HG02588 (cell line): Measurements from ENCODE around the gene PLA2G6.
"Not testable (repeated sequence)": the region's sequence is repeated elsewhere in the genome, so short reads cannot be mapped to it uniquely, and the experiment has no call there.

ENCODE experiments used
- ATAC-seq: cut with Tn5 transposase; IDR thresholded peaks from one replicate; pipeline ENCODE4 v1.9.1; 2021; ENCODE audit warnings: mild to moderate bottlenecking, moderate library complexity; ENCODE audit not compliant: unreplicated experiment

The PLA2G6 gene

GRCh38 chr22:38086942-38087341 is 94.7 kb downstream of the PLA2G6 start:
- ATAC-seq: no peak

- no peak for ATAC-seq
These were observed 95.4 kb downstream of the PLA2G6 start for GRCh38 chr22:38086001-38086845.

DNA sequence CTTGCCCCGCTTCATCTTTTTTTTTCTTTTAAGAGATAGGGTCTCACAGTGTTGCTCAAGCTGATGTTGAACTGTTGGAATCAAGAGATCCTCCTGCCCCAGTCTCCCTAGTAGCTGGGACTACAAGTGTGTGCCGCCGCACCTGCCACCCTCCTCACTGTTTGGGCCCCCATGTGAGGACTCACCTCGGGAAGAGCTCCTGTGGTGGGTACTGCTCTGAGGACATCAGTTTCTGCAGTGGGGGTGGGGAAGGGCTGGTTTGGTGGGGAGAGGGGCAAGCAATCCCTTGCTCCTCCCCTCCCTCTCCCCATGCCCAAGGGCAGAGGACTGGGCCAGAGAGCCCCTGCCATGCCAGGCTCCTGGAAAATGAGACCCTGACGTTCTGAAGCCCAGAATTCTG is 96.1 kb downstream of the PLA2G6 start:
- ATAC-seq: no peak

- ATAC-seq: no peak
These were observed 96.6 kb downstream of the PLA2G6 start for GRCh38 chr22:38085056-38085455.

- ATAC-seq: no peak
These were observed 97.5 kb downstream of the PLA2G6 start, which contains the start of gene SLC16A8 for GRCh38 chr22:38083931-38084631. TSS of gene SLC16A8 (minus strand) at chr22:38084184. CDS start at chr22:38082873, 1,311 bp downstream.

DNA sequence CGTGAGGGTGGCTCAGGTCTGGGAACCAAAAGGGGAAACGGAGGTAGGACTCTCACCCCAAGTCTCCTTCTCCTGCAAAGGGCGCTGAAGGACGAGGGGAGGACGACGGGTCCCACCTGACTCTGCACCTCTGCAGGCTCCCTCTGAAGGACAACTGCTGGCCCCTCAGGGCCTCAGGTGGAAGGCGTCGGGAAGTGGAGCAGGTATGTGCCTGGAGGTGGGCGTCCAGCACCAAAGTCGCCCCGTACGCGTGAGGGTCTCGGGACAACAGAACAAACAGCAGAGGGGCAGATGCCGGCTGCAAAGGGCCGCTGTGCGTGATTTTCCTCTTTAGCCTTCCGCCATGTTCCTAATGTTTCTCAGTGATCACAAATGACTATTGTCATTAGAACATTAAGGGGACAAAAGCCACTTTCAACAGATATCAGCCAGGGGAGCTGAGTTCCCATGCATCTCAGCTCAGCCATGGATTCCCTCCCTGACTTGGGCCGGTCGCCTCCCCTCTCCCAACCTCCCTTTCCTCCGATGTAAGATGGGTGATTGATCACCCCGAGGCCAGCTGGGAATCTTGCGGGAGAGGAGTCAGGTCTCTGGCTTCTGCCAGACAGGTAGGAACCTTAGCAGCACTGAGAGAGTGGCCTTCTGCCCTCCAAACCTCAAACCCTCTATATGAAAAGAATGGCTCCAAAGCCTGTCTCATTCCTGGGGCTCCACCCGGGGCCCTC is 98.5 kb downstream of the PLA2G6 start:
- no peak for ATAC-seq

- ATAC-seq: no peak
These were observed 99.4 kb downstream of the PLA2G6 start for GRCh38 chr22:38081941-38082828.

DNA sequence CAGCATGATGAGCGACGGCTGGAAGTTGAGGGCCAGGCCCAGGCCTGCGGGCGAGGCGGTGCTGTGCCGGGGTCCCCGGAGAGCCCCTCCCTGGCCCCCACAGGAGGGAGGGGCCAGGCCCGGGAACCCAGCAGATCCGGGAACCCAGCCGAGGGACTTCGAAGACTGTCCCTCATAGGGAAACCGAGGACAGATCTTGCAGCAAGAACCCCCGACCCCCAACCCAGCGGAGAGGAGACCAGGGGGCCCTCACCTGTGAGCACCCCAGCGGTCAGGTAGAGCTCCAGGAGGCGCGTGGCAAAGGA is 100.0 kb downstream of the PLA2G6 start:
- ATAC-seq: no peak

DNA sequence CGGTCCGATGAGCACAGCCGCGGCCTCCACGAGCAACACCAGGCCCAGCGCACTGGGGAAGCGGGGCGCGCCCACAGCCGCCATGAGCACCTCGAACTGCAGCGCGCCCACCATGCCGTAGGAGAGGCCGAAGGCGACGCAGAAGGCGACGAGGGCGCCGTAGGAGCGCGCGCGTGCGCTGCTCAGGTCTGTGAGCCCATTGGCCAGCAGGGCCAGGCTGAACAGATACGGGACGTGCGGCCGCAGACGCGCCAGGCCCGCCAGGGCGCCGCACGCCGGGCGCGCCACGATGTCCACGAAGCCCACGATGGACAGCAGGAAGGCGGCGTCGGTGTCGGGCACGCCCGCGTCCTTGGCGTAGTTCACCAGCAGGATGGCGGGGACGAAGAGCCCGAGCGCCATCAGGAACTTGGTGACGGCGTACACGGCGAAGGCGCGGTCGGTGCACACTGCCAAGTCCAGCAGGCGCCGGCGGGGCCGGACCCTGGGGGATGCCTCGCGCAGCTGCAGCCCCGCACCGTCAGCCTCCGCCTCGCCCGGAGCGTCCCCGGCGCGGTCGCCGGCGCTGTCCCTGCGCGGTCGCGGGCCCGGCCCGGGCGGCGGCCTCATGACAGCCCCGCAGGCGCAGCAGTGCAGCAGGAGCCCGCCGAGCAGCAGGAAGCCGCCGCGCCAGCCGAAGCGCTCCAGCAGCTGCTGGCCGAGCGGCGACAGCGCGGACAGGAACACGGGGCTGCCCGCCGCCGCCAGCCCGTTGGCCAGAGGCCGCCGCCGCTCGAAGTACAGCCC is 100.6 kb downstream of the PLA2G6 start:
- ATAC-seq: no peak

DNA sequence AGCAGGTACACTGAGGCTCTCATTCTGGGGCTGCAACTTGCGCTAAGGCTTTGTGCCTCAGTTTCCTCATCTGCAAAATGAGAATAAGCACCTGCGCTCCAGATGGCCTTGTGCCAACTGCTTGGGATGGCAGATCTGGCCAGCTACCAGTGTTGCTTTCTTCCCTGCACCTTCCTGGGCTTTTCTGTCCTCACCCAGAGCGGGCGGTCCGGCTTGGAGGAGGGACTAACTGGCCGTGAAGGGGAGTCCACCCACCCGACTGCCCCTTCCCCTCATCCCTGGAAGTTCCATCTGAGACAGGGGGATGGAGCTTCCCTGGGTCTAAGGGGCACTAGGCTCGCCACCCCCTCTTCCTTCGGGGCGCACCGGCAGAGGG is 101.2 kb downstream of the PLA2G6 start:
- ATAC-seq: no peak

DNA sequence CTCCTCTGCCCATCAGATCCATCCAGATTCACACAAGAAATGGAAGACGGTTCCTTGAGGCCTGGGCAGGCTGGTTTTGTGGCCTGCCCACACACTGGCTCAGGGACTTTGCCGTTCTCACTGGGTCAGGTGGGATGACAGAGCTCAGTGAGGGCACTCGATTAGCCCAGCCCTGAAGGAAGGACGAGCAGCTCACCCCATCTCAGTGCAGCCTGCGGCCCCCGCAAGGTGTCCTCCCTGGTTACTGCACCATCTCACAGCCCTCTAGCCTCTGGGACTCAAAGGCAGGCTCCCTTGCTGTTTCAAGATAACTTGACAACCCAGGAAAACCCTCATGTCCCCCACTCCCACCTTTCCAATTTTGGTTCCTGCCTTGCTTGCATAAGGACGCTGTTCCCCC is 101.8 kb downstream of the PLA2G6 start:
- no peak for ATAC-seq

- not testable (repeated sequence) for ATAC-seq
These were observed 102.4 kb downstream of the PLA2G6 start for GRCh38 chr22:38079208-38079607.

DNA sequence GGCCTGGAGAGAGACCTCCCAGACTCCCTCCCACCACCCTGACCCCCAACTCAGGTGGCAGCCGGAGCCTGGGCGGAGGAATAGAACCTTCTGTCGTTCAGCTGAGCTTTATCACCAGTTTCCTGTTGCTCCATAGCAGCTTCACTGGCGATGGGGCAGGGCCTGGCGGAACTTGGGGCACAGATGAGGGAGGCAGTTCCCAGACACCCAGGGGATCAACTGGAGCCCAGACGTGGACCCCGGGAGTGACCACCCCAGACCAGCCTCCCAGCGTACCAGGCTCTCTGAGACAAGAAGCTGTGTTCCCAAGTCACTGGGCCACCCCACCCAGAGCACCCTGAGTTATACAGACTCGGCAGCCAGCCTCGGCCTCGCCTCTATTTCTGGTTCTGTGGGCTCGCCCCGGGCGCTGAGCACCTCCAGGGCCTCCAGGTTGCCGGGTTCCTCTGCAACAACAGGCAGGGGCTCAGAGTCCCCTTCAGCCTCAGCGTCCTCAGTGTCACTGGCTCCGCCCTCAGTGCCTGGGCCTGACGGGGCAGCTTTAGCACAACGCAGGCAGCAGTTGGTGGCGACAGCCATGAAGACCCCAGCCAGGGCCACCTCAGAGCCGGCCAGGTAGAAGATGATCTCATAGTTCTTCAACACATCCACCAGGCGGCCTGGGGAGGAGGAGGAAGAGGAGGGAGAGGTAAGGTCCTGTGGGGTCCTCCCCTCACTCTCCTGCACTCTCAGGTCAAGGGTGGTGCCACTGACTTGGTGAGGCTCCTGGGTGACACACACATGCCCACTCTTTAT is 103.4 kb downstream of the PLA2G6 start:
- ATAC-seq: no peak

- ATAC-seq: no peak
These were observed 104.0 kb downstream of the PLA2G6 start for GRCh38 chr22:38077595-38077994.

- ATAC-seq: no peak
These were observed 104.5 kb downstream of the PLA2G6 start for GRCh38 chr22:38077096-38077495.

DNA sequence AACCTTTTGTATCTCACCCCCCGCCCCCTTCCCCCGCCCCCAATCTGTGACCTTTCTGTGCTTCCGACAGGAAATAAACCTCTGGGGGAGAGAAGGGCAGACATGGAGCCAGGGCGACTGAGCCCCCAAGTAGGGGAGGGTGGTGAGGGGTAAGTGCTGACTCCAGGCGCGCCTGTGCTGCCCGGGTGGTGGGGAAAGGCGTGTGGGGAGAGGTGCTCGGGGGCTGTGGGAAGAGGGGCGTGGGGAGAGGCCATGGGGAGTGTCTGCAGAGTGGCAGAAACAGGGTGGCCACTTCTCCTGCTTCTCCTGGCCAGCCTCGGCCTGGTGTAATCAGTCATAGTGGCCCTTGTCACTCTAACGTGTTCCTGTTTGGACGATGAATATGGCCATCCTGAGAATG is 105.7 kb downstream of the PLA2G6 start:
- ATAC-seq: no peak

- no peak for ATAC-seq
These were observed 106.4 kb downstream of the PLA2G6 start for GRCh38 chr22:38075105-38075825.
